Right lobe of liver (tissue), 4 donors: ENCODE results near the gene HERC4.

Source experiments
- POLR2A ChIP-seq: fragments of 450-650 bp; IDR thresholded peaks from one replicate; pipeline ENCODE4 v1.6.1; 2017; ENCODE audit warnings: antibody characterized with exemption, mild to moderate bottlenecking
- TF ChIP-seq, protein P1 (sequence below), 4 donors: fragments of 200-600 bp in 3 of 4; fragments of 450-650 bp in 1 of 4; IDR thresholded peaks; one replicate each; pipeline versions ENCODE4 v1.5.1 to v1.8.0; 2016 to 2022; ENCODE audit warnings: antibody characterized with exemption in 4 of 4, mild to moderate bottlenecking in 2 of 4
- donor health status: DM: no; HTN: no; CAD: no.
- donor health status: DM: no; HTN: no; CAD: no.
- donor health status: DM: no; HTN: yes; CAD: no.

DNA sequence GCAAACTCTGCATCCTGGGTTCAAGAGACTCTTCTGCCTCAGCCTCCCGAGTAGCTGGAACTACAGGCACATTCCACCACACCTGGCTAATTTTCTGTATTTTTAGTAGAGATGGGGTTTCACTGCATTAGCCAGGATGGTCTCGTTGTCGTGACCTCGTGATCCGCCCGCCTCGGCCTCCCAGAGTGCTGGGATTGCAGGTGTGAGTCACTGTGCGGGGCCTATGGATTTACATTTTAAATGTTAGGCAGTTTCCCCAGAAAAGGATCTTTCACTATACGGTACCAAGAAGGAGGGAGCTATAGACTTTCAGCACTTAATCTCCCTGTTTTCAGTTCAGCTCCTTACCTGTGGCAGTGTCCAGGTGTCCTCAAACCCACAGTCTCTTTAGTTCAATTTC, 139.9 kb downstream of the HERC4 start:
- TF ChIP-seq, protein P1, sequence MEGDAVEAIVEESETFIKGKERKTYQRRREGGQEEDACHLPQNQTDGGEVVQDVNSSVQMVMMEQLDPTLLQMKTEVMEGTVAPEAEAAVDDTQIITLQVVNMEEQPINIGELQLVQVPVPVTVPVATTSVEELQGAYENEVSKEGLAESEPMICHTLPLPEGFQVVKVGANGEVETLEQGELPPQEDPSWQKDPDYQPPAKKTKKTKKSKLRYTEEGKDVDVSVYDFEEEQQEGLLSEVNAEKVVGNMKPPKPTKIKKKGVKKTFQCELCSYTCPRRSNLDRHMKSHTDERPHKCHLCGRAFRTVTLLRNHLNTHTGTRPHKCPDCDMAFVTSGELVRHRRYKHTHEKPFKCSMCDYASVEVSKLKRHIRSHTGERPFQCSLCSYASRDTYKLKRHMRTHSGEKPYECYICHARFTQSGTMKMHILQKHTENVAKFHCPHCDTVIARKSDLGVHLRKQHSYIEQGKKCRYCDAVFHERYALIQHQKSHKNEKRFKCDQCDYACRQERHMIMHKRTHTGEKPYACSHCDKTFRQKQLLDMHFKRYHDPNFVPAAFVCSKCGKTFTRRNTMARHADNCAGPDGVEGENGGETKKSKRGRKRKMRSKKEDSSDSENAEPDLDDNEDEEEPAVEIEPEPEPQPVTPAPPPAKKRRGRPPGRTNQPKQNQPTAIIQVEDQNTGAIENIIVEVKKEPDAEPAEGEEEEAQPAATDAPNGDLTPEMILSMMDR (IDR thresholded peaks at IDR 0.05) = no peak
- TF ChIP-seq POLR2A = no peak
